Right lobe of liver (tissue), 4 donors: ENCODE results near the gene ARHGEF16.

Experiments used
- POLR2A ChIP-seq: fragments of 450-650 bp; IDR thresholded peaks from one replicate; pipeline ENCODE4 v1.6.1; 2017; ENCODE audit warnings: antibody characterized with exemption, mild to moderate bottlenecking
- TF ChIP-seq, protein P1 (sequence below), 4 donors: fragments of 200-600 bp in 3 of 4; fragments of 450-650 bp in 1 of 4; IDR thresholded peaks; one replicate each; pipeline versions ENCODE4 v1.5.1 to v1.8.0; 2016 to 2022; ENCODE audit warnings: antibody characterized with exemption in 4 of 4, mild to moderate bottlenecking in 2 of 4
- donor health status: DM: no; HTN: no; CAD: no.
- donor health status: DM: no; HTN: no; CAD: no.
- donor health status: DM: no; HTN: yes; CAD: no.

DNA sequence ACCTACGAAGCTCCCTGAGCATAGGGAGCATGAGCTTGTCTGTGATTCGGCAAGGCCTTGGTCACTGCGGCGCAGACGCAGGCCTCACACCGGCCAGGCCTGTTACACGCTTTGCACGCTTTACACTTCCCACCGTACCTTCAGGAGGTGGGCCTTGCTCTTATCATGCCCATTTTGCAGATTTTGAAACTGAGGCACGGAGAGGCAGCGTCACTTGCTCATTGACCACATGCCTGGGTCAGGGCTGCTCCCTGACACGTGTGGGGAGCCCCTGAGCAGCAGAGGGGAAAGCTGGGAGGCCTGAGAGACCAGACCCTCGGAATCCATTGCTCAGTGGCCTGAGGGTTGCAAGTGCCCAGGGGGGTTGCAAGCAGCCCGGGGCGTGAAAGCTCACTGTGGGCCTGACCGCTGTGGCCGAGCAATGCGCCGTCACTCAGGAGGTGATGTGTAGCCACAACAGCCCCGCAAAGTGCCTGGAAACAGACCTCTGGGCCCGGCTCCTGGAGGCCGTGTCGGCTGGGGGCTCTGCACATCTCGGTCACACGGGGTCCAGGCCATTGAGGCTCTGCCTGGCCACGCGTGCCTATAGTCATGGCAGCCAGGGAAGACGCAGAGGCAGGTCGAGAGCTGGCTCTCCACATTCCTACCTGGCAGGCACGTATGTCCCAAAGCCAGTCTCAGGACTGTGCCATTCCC is 6.9 kb downstream of the ARHGEF16 start:
- TF ChIP-seq, protein P1, sequence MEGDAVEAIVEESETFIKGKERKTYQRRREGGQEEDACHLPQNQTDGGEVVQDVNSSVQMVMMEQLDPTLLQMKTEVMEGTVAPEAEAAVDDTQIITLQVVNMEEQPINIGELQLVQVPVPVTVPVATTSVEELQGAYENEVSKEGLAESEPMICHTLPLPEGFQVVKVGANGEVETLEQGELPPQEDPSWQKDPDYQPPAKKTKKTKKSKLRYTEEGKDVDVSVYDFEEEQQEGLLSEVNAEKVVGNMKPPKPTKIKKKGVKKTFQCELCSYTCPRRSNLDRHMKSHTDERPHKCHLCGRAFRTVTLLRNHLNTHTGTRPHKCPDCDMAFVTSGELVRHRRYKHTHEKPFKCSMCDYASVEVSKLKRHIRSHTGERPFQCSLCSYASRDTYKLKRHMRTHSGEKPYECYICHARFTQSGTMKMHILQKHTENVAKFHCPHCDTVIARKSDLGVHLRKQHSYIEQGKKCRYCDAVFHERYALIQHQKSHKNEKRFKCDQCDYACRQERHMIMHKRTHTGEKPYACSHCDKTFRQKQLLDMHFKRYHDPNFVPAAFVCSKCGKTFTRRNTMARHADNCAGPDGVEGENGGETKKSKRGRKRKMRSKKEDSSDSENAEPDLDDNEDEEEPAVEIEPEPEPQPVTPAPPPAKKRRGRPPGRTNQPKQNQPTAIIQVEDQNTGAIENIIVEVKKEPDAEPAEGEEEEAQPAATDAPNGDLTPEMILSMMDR (IDR thresholded peaks at IDR 0.05) = no peak
- TF ChIP-seq POLR2A = no peak
